Central memory CD8-positive, alpha-beta T cell (primary cell): ENCODE data around the gene MACROD1.

Source experiments
- ATAC-seq: fragments of 150-1000 bp; cut with Tn5 transposase; replicated peaks from 2 replicates; pipeline ENCODE4 v1.10.0; 2022; ENCODE audit warnings: mild to moderate bottlenecking, moderate FRiP score, moderate number of reproducible peaks; ENCODE audit not compliant: poor library complexity, severe bottlenecking; ENCODE audit errors: extremely low read depth
- DNase-seq, 2 donors: peaks; one replicate each; pipeline ENCODE4 v3.0.0; 2021; ENCODE audit warnings: low spot score in 2 of 2
- H3K27ac Mint-ChIP-seq: one replicate; pipeline ENCODE4 v1.8.0; 2022; ENCODE audit warnings: low read depth, mild to moderate bottlenecking, moderate library complexity, mixed read lengths
- H3K27me3 Mint-ChIP-seq: one replicate; pipeline ENCODE4 v1.8.0; 2022; ENCODE audit warnings: mixed read lengths
- H3K36me3 Mint-ChIP-seq: one replicate; pipeline ENCODE4 v1.8.0; 2022; ENCODE audit warnings: mild to moderate bottlenecking, moderate library complexity, mixed read lengths; ENCODE audit not compliant: insufficient read depth
- H3K4me1 Mint-ChIP-seq: one replicate; pipeline ENCODE4 v1.8.0; 2022; ENCODE audit warnings: mixed read lengths
- H3K4me3 Mint-ChIP-seq: one replicate; pipeline ENCODE4 v1.8.0; 2022; ENCODE audit warnings: mild to moderate bottlenecking, moderate library complexity, mixed read lengths
- H3K9me3 Mint-ChIP-seq: one replicate; pipeline ENCODE4 v1.8.0; 2022; ENCODE audit warnings: mixed read lengths

MACROD1 gene

DNA sequence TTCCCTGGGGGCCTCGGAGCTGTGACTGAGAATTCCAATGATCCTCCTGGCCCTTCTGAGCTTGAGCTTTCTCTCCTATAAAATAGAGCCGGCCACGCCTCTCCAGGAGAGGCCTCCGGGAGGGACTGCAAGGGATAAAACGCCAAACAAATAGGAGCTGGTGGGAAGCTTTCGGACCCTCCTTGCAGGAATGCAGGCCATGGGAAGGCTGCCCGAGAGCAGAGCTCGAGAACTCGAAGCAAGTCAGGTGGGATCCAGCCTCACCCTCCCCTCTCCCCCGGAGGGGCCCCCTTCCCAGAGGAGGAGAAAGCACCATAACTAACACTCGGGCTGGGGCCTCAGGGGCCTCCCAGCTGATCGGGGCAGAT is 95.6 kb downstream of the MACROD1 start:
- H3K36me3 Mint-ChIP-seq: no peaks in the 10 kb centered on the region
- ATAC-seq: no peak

DNA sequence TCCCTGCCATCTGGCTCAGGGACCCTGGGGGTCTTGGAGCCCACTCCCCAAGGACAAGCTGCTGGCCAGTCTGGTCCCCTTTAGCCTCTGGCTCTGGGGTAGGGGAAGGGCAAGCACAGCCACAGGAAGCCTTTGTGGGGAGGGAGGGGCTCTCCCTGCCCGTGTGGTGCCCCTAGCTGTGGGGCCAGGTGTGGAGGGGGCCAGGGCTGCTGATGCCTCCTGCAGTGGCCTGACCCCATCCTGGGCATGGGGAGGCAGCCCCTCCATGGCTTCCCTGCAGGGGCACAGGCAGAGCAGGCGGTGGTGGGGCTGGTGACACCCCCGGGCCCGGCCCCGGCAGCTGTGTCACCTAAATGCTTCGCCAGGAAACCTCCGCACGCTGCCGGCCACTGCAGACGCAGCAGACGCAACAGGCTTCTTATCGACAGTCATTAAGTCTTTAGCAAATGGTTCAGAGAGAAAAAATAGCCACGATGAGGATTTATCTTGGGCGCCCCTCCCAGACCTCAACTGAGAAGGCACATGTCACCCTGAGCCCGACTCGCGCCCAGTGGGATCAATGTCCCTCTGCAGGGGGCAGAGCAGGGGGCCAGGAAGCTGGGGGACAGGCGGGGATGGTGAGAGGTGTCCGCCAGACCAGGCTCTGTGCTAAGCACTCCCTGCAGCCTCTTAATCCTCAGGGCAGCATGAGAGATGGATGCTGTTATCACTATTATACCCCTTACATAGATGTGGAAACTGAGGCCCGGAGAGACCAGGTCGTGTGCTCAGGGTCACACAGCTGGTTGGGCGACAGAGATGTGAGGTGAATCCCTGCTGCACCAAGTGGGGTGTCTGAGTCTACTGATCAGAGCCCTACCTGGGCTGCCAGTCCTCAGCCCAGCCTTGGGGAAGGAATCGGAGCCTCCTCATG is 96.3 kb downstream of the MACROD1 start:
- no peak overlapping the region for H3K27ac Mint-ChIP-seq
- H3K27me3 Mint-ChIP-seq: peaks cover 6% of the 10 kb centered on the region
- no peak overlapping the region for H3K4me3 Mint-ChIP-seq
- no peak for DNase-seq
- no peak for ATAC-seq
- no peaks in the 10 kb centered on the region for H3K9me3 Mint-ChIP-seq
- H3K36me3 Mint-ChIP-seq: no peaks in the 10 kb centered on the region
- peaks cover 6% of the 10 kb centered on the region for H3K4me1 Mint-ChIP-seq

More for the DNA sequence above, 95.6 kb downstream of the MACROD1 start:
- Mint-ChIP-seq H3K4me3 (no peak overlapping the region), H3K27ac (no peak overlapping the region), H3K4me1 (peaks cover 6% of the 10 kb centered on the region), H3K9me3 (no peaks in the 10 kb centered on the region), H3K27me3 (no peaks in the 10 kb centered on the region)
- DNase-seq: no peak

DNA sequence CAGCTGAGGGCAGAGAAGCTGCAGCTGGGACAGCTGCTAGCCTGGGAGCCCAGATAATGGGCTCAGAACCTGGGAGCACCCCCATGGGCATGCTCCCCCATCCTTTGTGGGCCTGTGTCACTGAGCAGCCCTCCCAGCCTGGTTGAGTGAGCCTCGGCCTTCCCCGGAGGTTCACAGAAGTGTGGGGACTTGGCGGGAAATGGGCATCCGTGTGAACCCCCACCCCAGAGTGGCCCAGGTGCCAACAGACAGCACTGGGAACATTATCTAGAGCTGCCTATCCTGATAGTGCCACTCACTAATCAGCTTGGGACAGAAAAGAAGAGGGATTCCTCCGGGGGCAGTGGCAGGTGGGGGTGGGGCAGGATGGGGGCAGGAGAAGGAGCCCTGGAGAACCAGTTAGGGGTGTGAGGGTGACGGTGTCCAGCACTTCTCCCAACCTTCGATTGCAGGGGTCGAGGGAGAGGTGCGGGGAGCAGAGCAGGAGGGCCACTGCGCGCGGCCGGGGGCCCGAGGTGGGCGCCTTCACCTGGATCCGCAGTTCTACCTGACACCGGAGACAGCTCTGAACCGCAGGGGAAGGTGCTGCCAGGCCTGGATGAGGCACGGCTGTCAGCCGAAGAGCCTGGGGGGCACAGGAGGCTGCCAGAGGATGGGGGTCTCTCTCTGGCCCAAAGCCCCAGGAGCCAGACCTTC is 97.1 kb downstream of the MACROD1 start:
- no peaks in the 10 kb centered on the region for H3K4me1 Mint-ChIP-seq
- H3K27me3 Mint-ChIP-seq: peaks cover 12% of the 10 kb centered on the region
- H3K9me3 Mint-ChIP-seq: no peaks in the 10 kb centered on the region
- H3K36me3 Mint-ChIP-seq: no peaks in the 10 kb centered on the region
- ATAC-seq (no peak), DNase-seq (no peak)
- H3K4me3 Mint-ChIP-seq: no peak overlapping the region
- H3K27ac Mint-ChIP-seq: no peak overlapping the region

DNA sequence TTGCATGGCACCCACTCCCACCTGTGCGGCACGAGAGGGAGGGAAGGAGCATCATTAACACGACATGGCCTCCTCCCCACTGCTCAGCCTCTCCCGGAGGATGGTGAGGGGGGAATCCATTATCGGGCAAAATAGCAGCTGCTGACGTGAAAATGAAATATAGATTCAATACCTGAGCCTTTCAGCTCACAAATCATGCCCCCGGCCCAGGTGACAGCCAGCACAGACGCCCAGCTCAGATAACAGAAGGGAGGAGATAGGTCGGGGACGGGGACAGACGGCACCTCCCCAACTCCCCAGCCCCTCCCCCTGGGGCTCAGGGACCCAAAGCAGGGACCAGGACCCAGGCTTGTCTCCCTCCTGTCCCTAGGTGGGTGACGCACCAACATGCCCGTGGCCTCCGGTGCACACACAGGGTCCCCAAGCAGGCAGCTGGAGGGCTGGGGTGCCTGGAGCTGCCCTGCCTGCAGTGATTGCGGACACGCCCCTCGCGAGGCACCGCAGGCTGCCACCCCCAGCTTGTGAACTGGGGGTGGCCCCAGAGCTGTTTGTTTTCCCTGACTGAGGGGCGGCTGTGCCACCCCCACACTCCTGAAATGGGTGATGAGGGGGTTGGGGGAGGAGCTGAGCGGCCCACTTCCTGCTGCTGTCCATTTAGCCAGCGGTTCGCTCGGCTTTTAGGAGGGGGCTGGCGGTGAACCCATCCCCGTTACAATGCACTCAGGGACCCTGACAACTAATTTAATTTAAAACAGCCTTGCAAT is 98.5 kb downstream of the MACROD1 start:
- no peak for DNase-seq
- ATAC-seq: no peak

DNA sequence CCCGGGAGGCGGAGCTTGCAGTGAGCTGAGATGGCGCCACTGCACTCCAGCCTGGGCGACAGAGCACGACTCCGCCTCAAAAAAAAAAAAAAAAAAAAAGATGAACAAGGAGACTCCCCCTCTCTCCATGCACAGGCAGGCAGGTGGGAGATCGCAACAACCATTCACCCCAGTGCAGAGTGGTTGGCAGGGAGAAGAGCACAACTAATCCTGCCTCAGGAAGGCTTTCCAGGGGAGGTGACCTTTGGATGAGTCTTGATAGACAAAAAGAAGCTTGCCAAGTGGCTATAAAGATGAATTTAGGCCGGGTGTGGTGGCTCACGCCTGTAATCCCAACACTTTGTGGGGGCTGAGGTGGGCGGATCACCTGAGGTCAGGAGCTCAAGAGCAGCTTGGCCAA is 100.2 kb downstream of the MACROD1 start:
- Mint-ChIP-seq H3K4me1 (peaks cover 8% of the 10 kb centered on the region), H3K4me3 (no peak overlapping the region), H3K9me3 (no peaks in the 10 kb centered on the region), H3K27ac (no peak overlapping the region), H3K27me3 (peaks cover 43% of the 10 kb centered on the region), H3K36me3 (peaks cover 3% of the 10 kb centered on the region)
- ATAC-seq (no peak), DNase-seq (no peak)

More for the DNA sequence above, 98.5 kb downstream of the MACROD1 start:
- Mint-ChIP-seq H3K4me3 (no peak overlapping the region), H3K9me3 (no peaks in the 10 kb centered on the region), H3K27me3 (peaks cover 27% of the 10 kb centered on the region), H3K27ac (no peak overlapping the region), H3K36me3 (no peaks in the 10 kb centered on the region), H3K4me1 (no peaks in the 10 kb centered on the region)

DNA sequence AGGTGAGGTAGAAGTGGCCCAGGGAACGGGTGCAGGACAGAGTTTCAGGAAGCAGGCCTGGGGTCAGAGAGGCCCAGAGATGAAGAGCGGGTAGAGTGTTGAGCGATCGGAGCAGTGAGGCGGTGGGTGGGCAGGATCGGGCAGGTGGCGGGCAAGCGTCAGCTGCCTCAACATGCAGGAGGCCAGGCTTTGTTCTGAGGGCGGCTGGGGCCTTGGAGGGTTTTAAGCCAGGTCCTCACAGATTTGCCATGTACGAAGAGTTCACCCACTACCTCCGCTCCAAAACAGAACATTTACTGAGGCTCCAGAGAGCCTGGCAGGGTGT is 100.8 kb downstream of the MACROD1 start:
- DNase-seq: no peak
- Mint-ChIP-seq H3K9me3 (no peaks in the 10 kb centered on the region), H3K27ac (no peak overlapping the region)

DNA sequence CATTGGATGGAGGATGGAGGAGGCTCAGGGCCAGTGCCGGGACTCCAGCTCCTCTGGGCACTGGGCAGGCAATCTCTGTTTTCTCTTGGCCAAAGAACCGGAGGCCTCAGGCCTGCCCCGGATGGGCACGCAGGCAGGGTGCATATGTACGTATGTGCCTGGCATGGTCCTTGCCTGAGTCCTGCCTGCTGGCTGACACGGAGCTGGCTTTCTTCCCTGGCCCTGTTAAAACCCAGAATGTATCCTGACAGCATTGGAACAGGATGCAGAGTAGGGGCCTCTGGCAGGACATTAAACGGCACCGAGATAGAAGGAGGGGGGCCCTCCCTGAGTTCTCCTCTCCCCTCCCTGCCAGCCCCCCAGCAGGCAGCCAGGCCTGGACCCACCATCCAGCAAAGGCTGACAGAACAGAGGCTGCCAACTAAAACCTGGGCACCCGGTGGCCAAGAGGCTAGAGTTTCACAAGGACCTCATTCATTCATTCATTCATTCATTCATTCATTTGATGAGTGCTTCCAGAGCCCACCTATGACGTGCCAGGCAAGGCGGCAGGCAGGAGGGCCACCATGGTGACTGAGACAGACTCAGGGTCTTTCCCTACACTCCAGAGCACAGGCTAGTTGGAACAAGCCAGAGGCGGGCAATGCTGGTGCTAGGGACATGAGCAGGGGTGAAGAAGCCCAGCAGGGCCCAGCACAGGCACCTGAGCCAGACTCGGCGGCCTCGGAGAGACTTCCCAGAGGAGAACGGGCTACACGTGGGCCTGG is 101.4 kb downstream of the MACROD1 start:
- Mint-ChIP-seq H3K36me3 (peaks cover 3% of the 10 kb centered on the region), H3K27ac (no peak overlapping the region), H3K4me1 (peaks cover 8% of the 10 kb centered on the region), H3K9me3 (no peaks in the 10 kb centered on the region), H3K4me3 (no peak overlapping the region), H3K27me3 (peaks cover 43% of the 10 kb centered on the region)
- ATAC-seq (no peak), DNase-seq (no peak)

More for the DNA sequence above, 100.8 kb downstream of the MACROD1 start:
- H3K36me3 Mint-ChIP-seq: peaks cover 3% of the 10 kb centered on the region
- peaks cover 8% of the 10 kb centered on the region for H3K4me1 Mint-ChIP-seq
- H3K4me3 Mint-ChIP-seq: no peak overlapping the region
- peaks cover 43% of the 10 kb centered on the region for H3K27me3 Mint-ChIP-seq
- ATAC-seq: no peak

DNA sequence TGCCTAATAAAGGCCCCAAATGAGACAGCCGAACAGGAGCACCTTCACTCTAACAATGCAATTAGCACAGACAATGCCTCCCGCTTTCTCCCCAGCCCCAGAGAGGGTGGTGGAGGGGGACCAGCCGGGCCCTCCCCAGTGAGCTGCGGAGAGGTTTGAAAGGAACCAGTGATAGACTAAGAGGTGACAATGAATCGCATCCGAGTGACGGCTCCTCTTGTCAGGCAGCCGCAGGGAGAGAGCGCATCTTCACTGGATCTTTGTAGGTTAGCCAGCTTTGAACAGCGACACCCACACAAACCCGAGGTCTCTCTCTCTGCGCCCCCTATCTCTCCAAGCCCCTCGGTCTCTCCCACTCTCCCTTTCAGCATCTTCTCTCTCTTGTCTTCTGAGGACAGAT is 102.1 kb downstream of the MACROD1 start:
- peaks cover 3% of the 10 kb centered on the region for H3K36me3 Mint-ChIP-seq
- H3K4me1 Mint-ChIP-seq: peaks cover 8% of the 10 kb centered on the region
- peaks cover 43% of the 10 kb centered on the region for H3K27me3 Mint-ChIP-seq
- no peak for ATAC-seq
- no peak overlapping the region for H3K27ac Mint-ChIP-seq
- DNase-seq: no peak
- H3K9me3 Mint-ChIP-seq: no peaks in the 10 kb centered on the region
- H3K4me3 Mint-ChIP-seq: no peak overlapping the region

DNA sequence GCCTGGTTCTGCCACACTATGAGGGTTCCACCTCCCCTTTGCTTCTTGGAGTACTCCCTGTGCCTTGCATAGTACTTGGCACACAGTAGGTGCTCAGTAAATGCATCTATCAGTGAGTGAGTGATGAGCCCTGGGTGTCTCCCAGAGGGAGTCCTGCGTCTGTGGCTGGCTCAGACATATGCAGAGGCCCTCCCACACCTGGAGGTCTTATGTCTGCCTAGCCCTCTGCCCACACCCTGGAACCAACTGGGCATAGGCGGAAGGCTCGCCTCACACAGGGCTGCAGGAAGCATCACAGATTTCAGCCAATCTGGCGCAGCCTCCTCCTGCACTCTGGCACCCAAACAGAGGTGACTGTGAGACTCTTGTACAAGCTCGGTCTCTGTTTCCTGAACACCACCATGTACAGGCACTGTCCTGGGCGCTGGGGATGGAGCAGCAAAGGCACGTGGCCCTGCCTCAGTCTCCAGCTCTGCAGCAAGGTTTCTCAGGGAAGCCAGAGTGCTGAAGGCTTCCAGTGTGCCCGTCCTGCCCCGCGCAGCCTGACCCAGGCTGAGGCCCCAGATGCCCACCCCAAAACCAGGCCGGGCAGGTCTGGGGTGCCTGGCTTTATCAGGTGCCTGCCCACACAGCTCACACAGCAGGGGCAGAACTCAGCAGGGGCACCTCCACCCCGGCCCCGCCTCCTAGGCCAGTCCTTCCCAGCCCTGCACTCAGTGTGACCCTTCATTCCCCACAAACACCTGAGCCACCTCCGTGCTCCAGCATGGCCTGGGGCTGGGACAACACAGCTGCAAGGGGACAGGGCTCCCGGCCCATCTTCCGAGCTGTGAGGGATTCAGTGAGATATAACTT is 103.5 kb downstream of the MACROD1 start:
- peaks cover 8% of the 10 kb centered on the region for H3K4me1 Mint-ChIP-seq
- no peak for ATAC-seq
- DNase-seq: no peak
- H3K4me3 Mint-ChIP-seq: peak overlapping the region; percentile 70
- no peak overlapping the region for H3K27ac Mint-ChIP-seq
- peaks cover 43% of the 10 kb centered on the region for H3K27me3 Mint-ChIP-seq
- H3K9me3 Mint-ChIP-seq: no peaks in the 10 kb centered on the region
- H3K36me3 Mint-ChIP-seq: peaks cover 3% of the 10 kb centered on the region

DNA sequence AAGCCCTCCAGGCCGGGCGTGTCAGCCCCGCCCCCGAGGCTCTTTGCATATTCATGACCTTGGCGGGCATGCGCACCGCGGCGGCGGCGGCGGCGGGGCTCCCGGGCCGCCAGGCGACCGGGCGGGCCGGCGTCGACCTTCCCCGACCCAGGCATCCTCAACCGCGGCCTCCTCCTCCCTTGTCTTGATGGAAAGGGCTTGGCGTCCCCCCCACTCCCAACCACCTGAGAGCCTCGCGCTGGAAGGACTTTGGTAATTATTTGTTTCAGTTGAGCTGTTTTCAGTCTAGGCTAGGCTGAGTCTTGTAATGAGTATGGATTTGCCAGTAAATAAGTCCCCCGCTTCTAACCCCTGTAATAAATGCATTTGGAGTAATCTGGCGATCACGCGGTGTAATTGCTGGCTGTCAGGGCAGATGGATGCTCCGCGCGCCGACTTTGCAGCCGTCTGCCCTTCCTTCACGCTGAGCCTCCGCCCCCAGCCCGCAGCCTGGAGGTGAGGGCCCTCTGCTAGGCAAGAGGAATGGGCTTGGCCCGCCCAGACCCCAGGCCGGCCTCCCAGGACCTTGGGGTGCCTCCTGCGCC is 105.0 kb downstream of the MACROD1 start:
- Mint-ChIP-seq H3K36me3 (peaks cover 3% of the 10 kb centered on the region), H3K27me3 (peaks cover 43% of the 10 kb centered on the region), H3K4me3 (peak overlapping the region; percentile 70), H3K27ac (no peak overlapping the region), H3K9me3 (no peaks in the 10 kb centered on the region), H3K4me1 (peaks cover 8% of the 10 kb centered on the region)
- DNase-seq (peak in 1 of 2 donors; percentile 19), ATAC-seq (no peak)

DNA sequence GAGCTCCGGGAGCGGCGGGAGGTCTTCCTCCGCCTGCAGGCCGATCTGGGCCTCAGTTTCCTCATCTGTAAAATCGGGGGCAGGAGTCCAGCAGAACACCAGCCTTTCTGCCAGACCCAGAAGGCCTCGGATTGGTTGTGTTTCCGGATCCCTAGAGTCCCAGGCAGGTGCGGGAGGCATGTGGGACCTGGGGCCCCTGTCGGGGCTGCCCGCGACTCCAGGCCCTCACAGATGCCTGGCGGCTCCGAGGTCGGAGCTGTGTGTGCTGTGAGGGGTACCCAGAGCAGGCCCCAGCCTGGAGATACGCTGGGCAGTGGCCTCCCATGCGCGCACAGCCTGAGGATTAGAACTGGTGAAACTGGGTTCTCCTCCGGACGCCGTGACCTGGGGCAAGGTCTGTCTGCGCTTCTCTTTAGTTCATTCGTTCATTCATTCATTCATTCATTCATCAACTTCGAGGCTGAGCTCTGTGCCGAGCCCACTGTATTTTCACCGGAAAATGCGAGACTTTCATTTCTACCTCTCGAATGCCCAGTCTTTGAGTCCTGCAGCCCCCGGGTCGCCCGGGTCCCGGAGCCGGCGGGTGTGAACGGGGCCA is 105.6 kb downstream of the MACROD1 start:
- Mint-ChIP-seq H3K4me1 (peaks cover 8% of the 10 kb centered on the region), H3K36me3 (peaks cover 3% of the 10 kb centered on the region), H3K27me3 (peaks cover 43% of the 10 kb centered on the region), H3K27ac (no peak overlapping the region), H3K4me3 (peak overlapping the region; percentile 70), H3K9me3 (no peaks in the 10 kb centered on the region)
- DNase-seq (no peak), ATAC-seq (no peak)
